H9 (cell line): ENCODE results near the gene XPNPEP2. TPM values are rescaled to one million over a fixed set of nuclear protein-coding genes. Genes with fewer than 3 reads are reported as not detected.

ENCODE experiments used
- DNase-seq: peaks from one replicate; pipeline ENCODE4 v3.0.0-alpha.2; 2017
- H2AFZ ChIP-seq: one replicate; pipeline ENCODE4 v1.6.1; 2013; ENCODE audit warnings: mild to moderate bottlenecking, low read length, control low read depth, moderate library complexity
- H2AK5ac ChIP-seq: 2 replicates; pipeline ENCODE4 v1.6.1; 2013; ENCODE audit warnings: low read length, control low read depth, mixed read lengths; ENCODE audit not compliant: insufficient read length
- H2BK120ac ChIP-seq: one replicate; pipeline ENCODE4 v1.6.1; 2013; ENCODE audit warnings: low read depth, mild to moderate bottlenecking, low read length, control low read depth, inconsistent platforms; ENCODE audit not compliant: poor library complexity, severe bottlenecking
- H2BK12ac ChIP-seq: 2 replicates; pipeline ENCODE4 v1.6.1; 2013; ENCODE audit warnings: low read length, control low read depth, mixed read lengths, low read depth; ENCODE audit not compliant: insufficient read length
- H2BK15ac ChIP-seq: 2 replicates; pipeline ENCODE4 v1.6.1; 2013; ENCODE audit warnings: low read depth, low read length, control low read depth
- H2BK20ac ChIP-seq: one replicate; pipeline ENCODE4 v1.6.1; 2013; ENCODE audit warnings: low read depth, mild to moderate bottlenecking, low read length, control low read depth, inconsistent platforms; ENCODE audit not compliant: poor library complexity, severe bottlenecking
- H2BK5ac ChIP-seq: 2 replicates; pipeline ENCODE4 v1.6.1; 2013; ENCODE audit warnings: low read length, control low read depth, mixed read lengths; ENCODE audit not compliant: insufficient read length
- H3K14ac ChIP-seq: 2 replicates; pipeline ENCODE4 v1.6.1; 2013; ENCODE audit warnings: low read length, control low read depth; ENCODE audit not compliant: insufficient read depth
- H3K18ac ChIP-seq: 2 replicates; pipeline ENCODE4 v1.6.1; 2013; ENCODE audit warnings: low read depth, mild to moderate bottlenecking, mixed read lengths, low read length, control low read depth; ENCODE audit not compliant: insufficient read length
- H3K23ac ChIP-seq: 2 replicates; pipeline ENCODE4 v1.6.1; 2013; ENCODE audit warnings: low read length, control low read depth, mixed read lengths, low read depth; ENCODE audit not compliant: insufficient read length
- H3K23me2 ChIP-seq: 2 replicates; pipeline ENCODE4 v1.6.1; 2013; ENCODE audit warnings: low read depth, mild to moderate bottlenecking, mixed read lengths, low read length, control low read depth; ENCODE audit not compliant: insufficient read length, poor library complexity, severe bottlenecking
- H3K27ac ChIP-seq: 2 replicates; pipeline ENCODE4 v1.5.1; 2013; ENCODE audit warnings: low read length, control low read depth, mixed read lengths, low read depth; ENCODE audit not compliant: insufficient read length
- H3K27me3 ChIP-seq: 2 replicates; pipeline ENCODE4 v1.6.1; 2013; ENCODE audit warnings: low read length, control low read depth, inconsistent platforms; ENCODE audit not compliant: insufficient read depth
- H3K4ac ChIP-seq: 2 replicates; pipeline ENCODE4 v1.6.1; 2013; ENCODE audit warnings: low read depth, mild to moderate bottlenecking, control low read depth, inconsistent platforms, low read length, moderate library complexity
- H3K4me1 ChIP-seq: 2 replicates; pipeline ENCODE4 v1.6.1; 2013; ENCODE audit warnings: low read length, control low read depth, inconsistent platforms; ENCODE audit not compliant: insufficient read depth
- H3K4me2 ChIP-seq: 2 replicates; pipeline ENCODE4 v1.6.1; 2013; ENCODE audit warnings: low read length, control low read depth, mixed read lengths; ENCODE audit not compliant: insufficient read length, insufficient read depth
- H3K56ac ChIP-seq: 2 replicates; pipeline ENCODE4 v1.6.1; 2013; ENCODE audit warnings: low read depth, mild to moderate bottlenecking, mixed read lengths, low read length, control low read depth; ENCODE audit not compliant: insufficient read length
- H3K79me1 ChIP-seq: 2 replicates; pipeline ENCODE4 v1.6.1; 2013; ENCODE audit warnings: low read depth, mild to moderate bottlenecking, moderate library complexity, low read length, control low read depth, inconsistent platforms; ENCODE audit not compliant: insufficient read depth, poor library complexity, severe bottlenecking
- H3K79me2 ChIP-seq: 2 replicates; pipeline ENCODE4 v1.6.1; 2013; ENCODE audit warnings: low read length, control low read depth, inconsistent platforms; ENCODE audit not compliant: insufficient read depth
- H3K9ac ChIP-seq: 2 replicates; pipeline ENCODE4 v1.6.1; 2013; ENCODE audit warnings: low read length, control low read depth, mixed read lengths; ENCODE audit not compliant: insufficient read length; ENCODE audit errors: extremely low read depth
- H3K9me3 ChIP-seq: one replicate; pipeline ENCODE4 v1.6.1; 2013; ENCODE audit warnings: low read depth, low read length, inconsistent platforms; ENCODE audit not compliant: control insufficient read depth
- H3T11ph ChIP-seq: one replicate; pipeline ENCODE4 v1.6.1; 2013; ENCODE audit warnings: mild to moderate bottlenecking, low read length, control low read depth, inconsistent platforms
- H4K20me1 ChIP-seq: one replicate; pipeline ENCODE4 v1.6.1; 2013; ENCODE audit not compliant: control insufficient read depth, insufficient read length, insufficient read depth
- H4K5ac ChIP-seq: 2 replicates; pipeline ENCODE4 v1.6.1; 2013; ENCODE audit warnings: low read depth, mild to moderate bottlenecking, mixed read lengths, low read length, control low read depth; ENCODE audit not compliant: insufficient read length
- H4K8ac ChIP-seq: replicated peaks from 2 replicates; pipeline ENCODE4 v1.6.1; 2013; ENCODE audit warnings: low read length, control low read depth, mixed read lengths, low read depth; ENCODE audit not compliant: insufficient read length
- H4K91ac ChIP-seq: 2 replicates; pipeline ENCODE4 v1.6.1; 2013; ENCODE audit warnings: low read depth, mild to moderate bottlenecking, moderate library complexity, mixed read lengths, low read length, control low read depth; ENCODE audit not compliant: insufficient read length
- H3K27ac Mint-ChIP-seq, 3 experiments: 2 replicates in 2 of 3; 3 replicates in 1 of 3; pipeline ENCODE4 v1.8.0; 2020 to 2021; ENCODE audit warnings: mixed read lengths in 3 of 3, mild to moderate bottlenecking in 1 of 3, moderate library complexity in 1 of 3
- H3K27me3 Mint-ChIP-seq: 2 replicates; pipeline ENCODE4 v1.8.0; 2021; ENCODE audit warnings: low read depth, mild to moderate bottlenecking, moderate library complexity, mixed read lengths
- H3K36me3 Mint-ChIP-seq, 3 experiments: 2 replicates in 2 of 3; 3 replicates in 1 of 3; pipeline ENCODE4 v1.8.0; 2020 to 2021; ENCODE audit warnings: low read depth in 3 of 3, mixed read lengths in 3 of 3; ENCODE audit not compliant: insufficient read depth in 1 of 3
- H3K4me1 Mint-ChIP-seq, 2 experiments: 2 replicates each; pipeline ENCODE4 v1.8.0; 2020; ENCODE audit warnings: mixed read lengths in 2 of 2
- H3K4me3 Mint-ChIP-seq, 2 experiments: 2 replicates in 1 of 2; 3 replicates in 1 of 2; pipeline ENCODE4 v1.8.0; 2020 to 2021; ENCODE audit warnings: mild to moderate bottlenecking in 2 of 2, mixed read lengths in 2 of 2, moderate library complexity in 1 of 2
- H3K9me3 Mint-ChIP-seq, 2 experiments: 2 replicates in 1 of 2; 3 replicates in 1 of 2; pipeline ENCODE4 v1.8.0; 2020; ENCODE audit warnings: mild to moderate bottlenecking in 2 of 2, mixed read lengths in 2 of 2, moderate library complexity in 1 of 2
- CTCF ChIP-seq: fragments of 200-600 bp; sonication (generic); conservative IDR thresholded peaks from 3 replicates; pipeline ENCODE4 v1.8.0; 2021; ENCODE audit warnings: antibody characterized with exemption, mild to moderate bottlenecking
- WGBS: extraction: QIAGEN DNeasy Blood & Tissue Kit; methylation state at CpG from one replicate; pipeline ENCODE4 v1.1.7; 2013; ENCODE audit warnings: missing lambda C conversion rate, low lambda C conversion rate, mixed read lengths; ENCODE audit not compliant: insufficient read length; ENCODE audit errors: extremely low coverage; 5-methylcytosine and 5-hydroxymethylcytosine counted together
- total RNA-seq: library from RNA; stranded (reverse); gene quantifications from 2 replicates; pipeline ENCODE4 v1.2.1, GENCODE V29; 2021

Gene XPNPEP2
- total RNA-seq, 1 experiment from 2014 or later, result 0.11 TPM

DNA sequence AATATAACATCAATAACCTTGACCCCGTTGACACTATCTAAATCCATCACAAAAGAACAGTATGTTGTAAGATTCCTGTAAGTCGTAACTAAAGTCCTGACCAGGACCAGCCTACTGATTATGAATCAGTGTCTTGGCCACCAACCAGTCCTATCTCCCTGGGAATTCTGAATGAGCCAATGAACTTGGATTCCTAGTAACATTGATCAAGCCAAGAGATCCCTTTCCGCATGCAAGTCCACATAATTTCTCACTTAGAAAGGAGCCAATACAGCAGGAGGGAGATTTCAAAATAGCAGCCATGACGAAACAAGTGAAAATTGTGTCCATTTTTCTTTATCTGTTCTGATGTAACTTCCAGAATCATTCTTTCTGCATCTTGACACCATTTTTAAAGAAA is 9.5 kb downstream of the XPNPEP2 start:
- no peak overlapping the region for H3T11ph ChIP-seq
- H4K20me1 ChIP-seq, result no peaks in the 10 kb centered on the region
- no peak for DNase-seq
- no peak overlapping the region for H2BK12ac ChIP-seq
- H3K23ac ChIP-seq, result no peak overlapping the region
- no peaks in the 10 kb centered on the region for H3K27me3 ChIP-seq
- no peak overlapping the region for H2AK5ac ChIP-seq
- H2AFZ ChIP-seq, result no peak overlapping the region
- no peak overlapping the region for H3K4ac ChIP-seq
- H3K27ac Mint-ChIP-seq, result no peak overlapping the region
- H3K79me1 ChIP-seq, result no peaks in the 10 kb centered on the region
- H4K8ac ChIP-seq, result no peak overlapping the region
- peaks cover 15 to 17% of the 10 kb centered on the region in 2 experiments for H3K4me1 Mint-ChIP-seq
- peaks cover 28% of the 10 kb centered on the region for H3K27me3 Mint-ChIP-seq
- no peak for TF ChIP-seq CTCF
- H3K4me3 Mint-ChIP-seq, result no peak overlapping the region
- H3K18ac ChIP-seq, result no peak overlapping the region
- H2BK120ac ChIP-seq, result no peak overlapping the region
- H3K4me1 ChIP-seq, result no peaks in the 10 kb centered on the region
- H3K36me3 Mint-ChIP-seq, result no peaks in the 10 kb centered on the region; a peak in 1 of 7 replicates
- no peak overlapping the region for H3K14ac ChIP-seq
- H3K4me2 ChIP-seq, result no peak overlapping the region
- no peak overlapping the region for H2BK15ac ChIP-seq
- no CpG with 5 or more reads among the region's 4 CpGs for WGBS
- H2BK5ac ChIP-seq, result no peak overlapping the region
- no peak overlapping the region for H3K27ac ChIP-seq
- H3K9ac ChIP-seq, result no peak overlapping the region
- H2BK20ac ChIP-seq, result no peak overlapping the region
- no peak overlapping the region for H4K5ac ChIP-seq
- no peaks in the 10 kb centered on the region for H3K23me2 ChIP-seq
- H3K56ac ChIP-seq, result no peak overlapping the region
- peaks cover 7% of the 10 kb centered on the region for H3K9me3 ChIP-seq
- peaks cover 0 to 64% of the 10 kb centered on the region in 2 experiments; a peak in 3 of 5 replicates for H3K9me3 Mint-ChIP-seq
- no peak overlapping the region for H4K91ac ChIP-seq
- H3K79me2 ChIP-seq, result no peaks in the 10 kb centered on the region
